Keratinocyte (primary cell): ENCODE results near the gene HS1BP3. TPM values are rescaled to one million over a fixed set of nuclear protein-coding genes. Genes with fewer than 3 reads are reported as not detected.

ENCODE experiments used
- DNase-seq: peaks from one replicate; pipeline ENCODE4 v3.0.0-alpha.2; 2011; ENCODE audit warnings: low read depth, missing footprints, low spot score
- FAIRE-seq: peaks from 2 replicates; lab custom pipeline; 2011; peaks lifted over from hg19 to GRCh38; lab: Jason Lieb, UNC
- H2AFZ ChIP-seq: 2 replicates; pipeline ENCODE4 v1.6.0; 2012; ENCODE audit warnings: low read length, control low read depth, inconsistent platforms; ENCODE audit not compliant: control insufficient read depth
- H3K27ac ChIP-seq: 2 replicates; pipeline ENCODE4 v1.5.1; 2011; ENCODE audit warnings: low read length; ENCODE audit not compliant: control insufficient read depth, insufficient read depth
- H3K27me3 ChIP-seq: 3 replicates; pipeline ENCODE4 v1.6.0; 2011; ENCODE audit warnings: low read length; ENCODE audit not compliant: control insufficient read depth, insufficient read depth; ENCODE audit errors: extremely low read depth
- H3K36me3 ChIP-seq, 2 experiments: 2 replicates in 1 of 2; 3 replicates in 1 of 2; pipeline ENCODE4 v1.5.1; 2011; ENCODE audit warnings: low read length in 2 of 2, mild to moderate bottlenecking in 1 of 2; ENCODE audit not compliant: control insufficient read depth in 2 of 2, insufficient read depth in 2 of 2; ENCODE audit errors: extremely low read depth in 1 of 2
- H3K4me1 ChIP-seq: 3 replicates; pipeline ENCODE4 v1.5.1; 2011; ENCODE audit warnings: low read length; ENCODE audit not compliant: control insufficient read depth, insufficient read depth; ENCODE audit errors: extremely low read depth
- H3K4me2 ChIP-seq: 3 replicates; pipeline ENCODE4 v1.6.0; 2011; ENCODE audit warnings: low read depth, low read length; ENCODE audit not compliant: control insufficient read depth, insufficient read depth; ENCODE audit errors: extremely low read depth
- H3K4me3 ChIP-seq, 3 experiments: fragments of 200-600 bp in 1 of 3; sonication (generic) in 1 of 3; 2 replicates in 2 of 3; 3 replicates in 1 of 3; pipeline ENCODE4 v1.5.1; 2011 to 2016; ENCODE audit warnings: low read length in 3 of 3, mild to moderate bottlenecking in 3 of 3, control low read depth in 2 of 3, inconsistent platforms in 1 of 3, low read depth in 1 of 3, mixed read lengths in 1 of 3, mixed run types in 1 of 3, moderate library complexity in 1 of 3; ENCODE audit not compliant: control insufficient read depth in 2 of 3, insufficient read depth in 2 of 3; ENCODE audit errors: extremely low read depth in 1 of 3
- H3K79me2 ChIP-seq: 2 replicates; pipeline ENCODE4 v1.6.0; 2012; ENCODE audit warnings: low read length; ENCODE audit not compliant: control insufficient read depth, insufficient read depth
- H3K9ac ChIP-seq: 3 replicates; pipeline ENCODE4 v1.6.0; 2011; ENCODE audit warnings: low read length; ENCODE audit not compliant: control insufficient read depth, insufficient read depth; ENCODE audit errors: extremely low read depth
- H3K9me1 ChIP-seq: 3 replicates; pipeline ENCODE4 v1.6.0; 2011; ENCODE audit warnings: low read length; ENCODE audit not compliant: control insufficient read depth, insufficient read depth; ENCODE audit errors: extremely low read depth
- H3K9me3 ChIP-seq: 2 replicates; pipeline ENCODE4 v1.5.1; 2012; ENCODE audit warnings: low read depth, low read length; ENCODE audit not compliant: control insufficient read depth
- H4K20me1 ChIP-seq: 3 replicates; pipeline ENCODE4 v1.6.0; 2011; ENCODE audit warnings: low read length; ENCODE audit not compliant: control insufficient read depth, insufficient read depth; ENCODE audit errors: extremely low read depth
- CTCF ChIP-seq, 3 experiments: IDR thresholded peaks in 1 of 3; conservative IDR thresholded peaks in 1 of 3; optimal IDR thresholded peaks in 1 of 3; 2 replicates in 2 of 3; 3 replicates in 1 of 3; pipeline versions ENCODE3 to v1.5.1; 2011; ENCODE audit warnings: low read length in 3 of 3, mild to moderate bottlenecking in 3 of 3, moderate library complexity in 2 of 3, control low read depth in 1 of 3, inconsistent platforms in 1 of 3; ENCODE audit not compliant: insufficient read depth in 2 of 3; ENCODE audit errors: extremely low read depth in 1 of 3
- EZH2 ChIP-seq: IDR thresholded peaks from one replicate; pipeline ENCODE4 v1.6.1; 2012; ENCODE audit warnings: inconsistent platforms, mild to moderate bottlenecking, low read length, moderate library complexity
- dilution Hi-C: fragments of 300-500 bp; cut with MboI; formaldehyde crosslinking; loops from one replicate; pipeline ENCODE4 v1.7.0; 2020; ENCODE audit warnings: low sequenced_read_pairs; ENCODE audit not compliant: extremely low pct_ligation_motif_present
- polyA plus RNA-seq, 5 experiments: library from polyadenylated mRNA; depleted of rRNA in 3 of 5; stranded (reverse) in 3 of 5; stranded (forward) in 1 of 5; unstranded in 1 of 5; fragments of >200 nt; gene quantifications; 1 replicate in 1 of 5; 2 replicates in 3 of 5; 3 replicates in 1 of 5; pipeline versions ENCODE4 v1.2.1 to v1.2.3, GENCODE V29; 2011 to 2012; ENCODE audit warnings: missing spikeins in 2 of 5, low read depth in 1 of 5, low replicate concordance in 1 of 5

Gene HS1BP3
- polyA plus RNA-seq, 1 donor (not counting 4 experiments of a cell fraction or from before 2014, with no cell fraction given): 18.5 TPM

- H2AFZ ChIP-seq: no peak overlapping the region
- TF ChIP-seq CTCF (optimal IDR thresholded peaks at IDR 0.05 in 1 of 3, IDR thresholded peaks at IDR 0.05 in 1 of 3, conservative IDR thresholded peaks at IDR 0.05 in 1 of 3; ENCODE audit: extremely low read depth in 1 of 3, insufficient read depth in 2 of 3, low read length in 3 of 3) (peak in 1 of 3 experiments; percentile 13), EZH2 (no peak)
- no peak overlapping the region for H3K9ac ChIP-seq
- FAIRE-seq (no peak), DNase-seq (no peak)
- no peaks in the 10 kb centered on the region for H3K9me3 ChIP-seq
- no peak overlapping the region for H3K4me3 ChIP-seq
- H3K27me3 ChIP-seq: peaks cover 33% of the 10 kb centered on the region
- H3K79me2 ChIP-seq: no peaks in the 10 kb centered on the region
- no peaks in the 10 kb centered on the region for H4K20me1 ChIP-seq
- H3K36me3 ChIP-seq: no peaks in the 10 kb centered on the region
- H3K4me1 ChIP-seq: no peaks in the 10 kb centered on the region
- H3K4me2 ChIP-seq: no peak overlapping the region
- H3K27ac ChIP-seq: no peak overlapping the region
- dilution Hi-C loops: no loop called here
- H3K9me1 ChIP-seq: no peaks in the 10 kb centered on the region
These were observed 24.9 kb upstream of the HS1BP3 start for GRCh38 chr2:20675701-20676352.

- Histone ChIP-seq H3K79me2 (no peaks in the 10 kb centered on the region), H4K20me1 (no peaks in the 10 kb centered on the region), H2AFZ (no peak overlapping the region), H3K36me3 (no peaks in the 10 kb centered on the region), H3K9me3 (no peaks in the 10 kb centered on the region), H3K4me3 (no peak overlapping the region), H3K27me3 (peaks cover 40% of the 10 kb centered on the region), H3K9me1 (no peaks in the 10 kb centered on the region), H3K27ac (no peak overlapping the region), H3K9ac (no peak overlapping the region), H3K4me1 (no peaks in the 10 kb centered on the region), H3K4me2 (no peak overlapping the region)
- no peak for FAIRE-seq
- DNase-seq: no peak
- TF ChIP-seq CTCF (optimal IDR thresholded peaks at IDR 0.05 in 1 of 3, IDR thresholded peaks at IDR 0.05 in 1 of 3, conservative IDR thresholded peaks at IDR 0.05 in 1 of 3; ENCODE audit: extremely low read depth in 1 of 3, insufficient read depth in 2 of 3, low read length in 3 of 3) (no peak), EZH2 (no peak)
- dilution Hi-C loops: no loop called here
These were observed 24.2 kb upstream of the HS1BP3 start for GRCh38 chr2:20674974-20675679.
